Stomach (tissue), 4 donors: ENCODE data around the gene CA6.

ENCODE experiments used
- CTCF ChIP-seq, 7 experiments: fragments of 450-650 bp in 4 of 7; fragments of 200-600 bp in 3 of 7; sonication (generic) in 3 of 7; IDR thresholded peaks; one replicate each; pipeline ENCODE4 v1.5.1; 2016 to 2019; ENCODE audit warnings: antibody characterized with exemption in 7 of 7, control low read depth in 2 of 7, mild to moderate bottlenecking in 1 of 7
- EP300 ChIP-seq: sonication (generic); formaldehyde crosslinking; IDR thresholded peaks from one replicate; pipeline ENCODE4 v1.6.1; 2017; ENCODE audit warnings: antibody characterized with exemption

GRCh38 chr1:8951231-8951630, 5.6 kb downstream of the CA6 start:
- TF ChIP-seq CTCF (IDR thresholded peaks at IDR 0.05), result no peak
- no peak for TF ChIP-seq EP300
